Liver (tissue), 9 donors: ENCODE data around the gene RUSC1. TPM values are rescaled to one million over a fixed set of nuclear protein-coding genes. Genes with fewer than 3 reads are reported as not detected.

Experiments
- DNase-seq: peaks from one replicate; pipeline ENCODE4 v3.0.0-alpha.2; 2017; ENCODE audit warnings: low spot score
- H3K27ac ChIP-seq, 2 donors: one replicate each; pipeline ENCODE4 v1.7.0; 2013; ENCODE audit warnings: inconsistent platforms in 2 of 2, low read length in 2 of 2, control low read depth in 1 of 2, low read depth in 1 of 2, mild to moderate bottlenecking in 1 of 2
- H3K27me3 ChIP-seq, 4 donors: one replicate each; pipeline versions ENCODE4 v1.6.1 to v1.7.0; 2013; ENCODE audit warnings: low read length in 3 of 4, inconsistent platforms in 1 of 4, mild to moderate bottlenecking in 1 of 4, moderate library complexity in 1 of 4; ENCODE audit not compliant: control insufficient read depth in 4 of 4, insufficient read depth in 4 of 4
- H3K36me3 ChIP-seq, 4 donors: one replicate each; pipeline versions ENCODE4 v1.6.1 to v1.7.0; 2013; ENCODE audit warnings: low read length in 3 of 4, mild to moderate bottlenecking in 3 of 4, low read depth in 1 of 4, moderate library complexity in 1 of 4; ENCODE audit not compliant: control insufficient read depth in 4 of 4, insufficient read depth in 3 of 4
- H3K4me1 ChIP-seq, 4 donors: one replicate each; pipeline versions ENCODE4 v1.6.1 to v1.7.0; 2013; ENCODE audit warnings: low read length in 3 of 4, mild to moderate bottlenecking in 3 of 4, moderate library complexity in 1 of 4; ENCODE audit not compliant: control insufficient read depth in 4 of 4, insufficient read depth in 4 of 4
- H3K4me3 ChIP-seq, 3 donors: one replicate each; pipeline versions ENCODE4 v1.6.1 to v1.7.0; 2013; ENCODE audit warnings: low read length in 3 of 3, control low read depth in 1 of 3, low read depth in 1 of 3, mild to moderate bottlenecking in 1 of 3
- H3K9ac ChIP-seq, 2 donors: one replicate each; pipeline ENCODE4 v1.7.0; 2013; ENCODE audit warnings: low read length in 2 of 2, mild to moderate bottlenecking in 2 of 2, moderate library complexity in 2 of 2, control low read depth in 1 of 2, low read depth in 1 of 2
- H3K9me3 ChIP-seq, 4 donors: one replicate each; pipeline versions ENCODE4 v1.6.1 to v1.7.0; 2013; ENCODE audit warnings: low read length in 3 of 4; ENCODE audit not compliant: control insufficient read depth in 4 of 4
- ATF3 ChIP-seq: IDR thresholded peaks from 2 replicates; pipeline ENCODE4 v1.6.1; 2016; ENCODE audit warnings: antibody characterized with exemption
- CTCF ChIP-seq: fragments of 150-350 bp; IDR thresholded peaks from 2 replicates; pipeline ENCODE4 v1.5.1; 2017; ENCODE audit warnings: improper control_type of control experiment, low read depth, low read length; ENCODE audit not compliant: missing input control
- EGR1 ChIP-seq, 2 donors: IDR thresholded peaks; 2 replicates each; pipeline ENCODE4 v1.6.1; 2016 to 2018; ENCODE audit warnings: antibody characterized with exemption in 2 of 2, low read depth in 2 of 2
- FOXA2 ChIP-seq: IDR thresholded peaks from 2 replicates; pipeline ENCODE4 v1.6.1; 2016; ENCODE audit warnings: antibody characterized with exemption
- GABPA ChIP-seq, 2 donors: IDR thresholded peaks in 1 of 2; conservative IDR thresholded peaks in 1 of 2; 2 replicates each; pipeline ENCODE4 v1.6.1; 2016; ENCODE audit warnings: antibody characterized with exemption in 2 of 2, mild to moderate bottlenecking in 1 of 2, moderate library complexity in 1 of 2
- HNF4A ChIP-seq, 2 donors: conservative IDR thresholded peaks; 2 replicates each; pipeline ENCODE4 v1.6.1; 2016; ENCODE audit warnings: antibody characterized with exemption in 2 of 2, mild to moderate bottlenecking in 2 of 2
- HNF4G ChIP-seq: IDR thresholded peaks from 2 replicates; pipeline ENCODE4 v1.6.1; 2016; ENCODE audit warnings: antibody characterized with exemption
- MAX ChIP-seq: IDR thresholded peaks from 2 replicates; pipeline ENCODE4 v1.6.1; 2016; ENCODE audit warnings: antibody characterized with exemption
- NR2F2 ChIP-seq: IDR thresholded peaks from 2 replicates; pipeline ENCODE4 v1.6.1; 2016; ENCODE audit warnings: antibody characterized with exemption
- RAD21 ChIP-seq, 2 donors: IDR thresholded peaks; 2 replicates each; pipeline ENCODE4 v1.6.1; 2016; ENCODE audit warnings: antibody characterized with exemption in 2 of 2, mild to moderate bottlenecking in 2 of 2
- RXRA ChIP-seq, 2 donors: IDR thresholded peaks; 2 replicates each; pipeline ENCODE4 v1.6.1; 2017 to 2018; ENCODE audit warnings: antibody characterized with exemption in 2 of 2, mild to moderate bottlenecking in 1 of 2
- SP1 ChIP-seq: IDR thresholded peaks from 2 replicates; pipeline ENCODE4 v1.6.1; 2018; ENCODE audit warnings: antibody characterized with exemption, mild to moderate bottlenecking
- TAF1 ChIP-seq: conservative IDR thresholded peaks from 2 replicates; pipeline ENCODE4 v1.6.1; 2016; ENCODE audit warnings: antibody characterized with exemption, mild to moderate bottlenecking
- YY1 ChIP-seq: IDR thresholded peaks from 2 replicates; pipeline ENCODE4 v1.6.1; 2016; ENCODE audit warnings: antibody characterized with exemption, mild to moderate bottlenecking
- ZBTB33 ChIP-seq: IDR thresholded peaks from 2 replicates; pipeline ENCODE4 v1.6.1; 2016; ENCODE audit warnings: antibody characterized with exemption
- WGBS: extraction: QIAGEN DNeasy Blood & Tissue Kit; methylation state at CpG from one replicate; pipeline ENCODE4 v1.1.7; 2013; 5-methylcytosine and 5-hydroxymethylcytosine counted together
- polyA plus RNA-seq, 2 donors: library from polyadenylated mRNA; stranded (reverse) in 1 of 2; unstranded in 1 of 2; fragments of 200-250 nt in 1 of 2; fragments of >200 nt in 1 of 2; fragmentation: Nextera tagmentation in 1 of 2; extraction: Ambion mirVana in 1 of 2; gene quantifications; one replicate each; pipeline versions ENCODE4 v1.2.1 to v1.2.3, GENCODE V29; 2013 to 2015
- total RNA-seq, 2 donors: library from RNA; depleted of rRNA; stranded (reverse); fragments of >200 nt; gene quantifications; one replicate each; pipeline ENCODE4 v1.2.3, GENCODE V29; 2014
- TF ChIP-seq, protein P1 (sequence below): IDR thresholded peaks from 2 replicates; pipeline ENCODE4 v1.6.1; 2016; ENCODE audit warnings: antibody characterized with exemption, mild to moderate bottlenecking
- donor health status: healthy.
- donor health status: healthy.
- donor health status: healthy.
- donor health status: healthy.
- donor health status: healthy.

The RUSC1 gene
- total and polyA plus RNA-seq, 4 donors: 3.9 to 6.7 (median 5.7) TPM

GRCh38 chr1:155285063-155285462 lies 35.6 kb upstream of the RUSC1 start:
- DNase-seq: no peak
- Histone ChIP-seq H3K4me1 (peaks cover 2 to 20% (median 7%) of the 10 kb centered on the region in 4 donors), H3K9ac (no peak overlapping the region), H3K27ac (no peak overlapping the region), H3K9me3 (no peaks in the 10 kb centered on the region), H3K4me3 (no peak overlapping the region), H3K27me3 (no peaks in the 10 kb centered on the region), H3K36me3 (peaks cover 0 to 4% (median 2%) of the 10 kb centered on the region in 4 donors)
- no peak for TF ChIP-seq MAX
- no peak for TF ChIP-seq YY1
- TF ChIP-seq GABPA (IDR thresholded peaks at IDR 0.05 in 1 of 2, conservative IDR thresholded peaks at IDR 0.05 in 1 of 2): no peak
- TF ChIP-seq HNF4G: no peak
- no peak for TF ChIP-seq FOXA2
- no peak for TF ChIP-seq CTCF
- TF ChIP-seq, protein P1, sequence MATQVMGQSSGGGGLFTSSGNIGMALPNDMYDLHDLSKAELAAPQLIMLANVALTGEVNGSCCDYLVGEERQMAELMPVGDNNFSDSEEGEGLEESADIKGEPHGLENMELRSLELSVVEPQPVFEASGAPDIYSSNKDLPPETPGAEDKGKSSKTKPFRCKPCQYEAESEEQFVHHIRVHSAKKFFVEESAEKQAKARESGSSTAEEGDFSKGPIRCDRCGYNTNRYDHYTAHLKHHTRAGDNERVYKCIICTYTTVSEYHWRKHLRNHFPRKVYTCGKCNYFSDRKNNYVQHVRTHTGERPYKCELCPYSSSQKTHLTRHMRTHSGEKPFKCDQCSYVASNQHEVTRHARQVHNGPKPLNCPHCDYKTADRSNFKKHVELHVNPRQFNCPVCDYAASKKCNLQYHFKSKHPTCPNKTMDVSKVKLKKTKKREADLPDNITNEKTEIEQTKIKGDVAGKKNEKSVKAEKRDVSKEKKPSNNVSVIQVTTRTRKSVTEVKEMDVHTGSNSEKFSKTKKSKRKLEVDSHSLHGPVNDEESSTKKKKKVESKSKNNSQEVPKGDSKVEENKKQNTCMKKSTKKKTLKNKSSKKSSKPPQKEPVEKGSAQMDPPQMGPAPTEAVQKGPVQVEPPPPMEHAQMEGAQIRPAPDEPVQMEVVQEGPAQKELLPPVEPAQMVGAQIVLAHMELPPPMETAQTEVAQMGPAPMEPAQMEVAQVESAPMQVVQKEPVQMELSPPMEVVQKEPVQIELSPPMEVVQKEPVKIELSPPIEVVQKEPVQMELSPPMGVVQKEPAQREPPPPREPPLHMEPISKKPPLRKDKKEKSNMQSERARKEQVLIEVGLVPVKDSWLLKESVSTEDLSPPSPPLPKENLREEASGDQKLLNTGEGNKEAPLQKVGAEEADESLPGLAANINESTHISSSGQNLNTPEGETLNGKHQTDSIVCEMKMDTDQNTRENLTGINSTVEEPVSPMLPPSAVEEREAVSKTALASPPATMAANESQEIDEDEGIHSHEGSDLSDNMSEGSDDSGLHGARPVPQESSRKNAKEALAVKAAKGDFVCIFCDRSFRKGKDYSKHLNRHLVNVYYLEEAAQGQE: no peak
- no peak for TF ChIP-seq TAF1
- TF ChIP-seq EGR1 (IDR thresholded peaks at IDR 0.05; ENCODE audit: low read depth in 2 of 2): no peak
- TF ChIP-seq ATF3: no peak
- 91% methylated on average over 14 of the region's 14 CpGs for WGBS

- H3K27ac ChIP-seq: no peak overlapping the region
- TF ChIP-seq NR2F2: no peak
- peak in 1 of 2 donors; percentile 25 for TF ChIP-seq RXRA (IDR thresholded peaks at IDR 0.05)
- H3K9ac ChIP-seq: no peak overlapping the region
- no peaks in the 10 kb centered on the region for H3K9me3 ChIP-seq
- DNase-seq: no peak
- peaks cover 0 to 9% (median 4%) of the 10 kb centered on the region in 4 donors for H3K36me3 ChIP-seq
- no peaks in the 10 kb centered on the region for H3K27me3 ChIP-seq
- WGBS: 60% methylated on average over 18 of the region's 18 CpGs
- no peak overlapping the region for H3K4me3 ChIP-seq
- peaks cover 2 to 20% (median 7%) of the 10 kb centered on the region in 4 donors for H3K4me1 ChIP-seq
Measured at GRCh38 chr1:155285631-155286044, 35.1 kb upstream of the RUSC1 start.

- peak overlapping the region in 1 of 2 donors; percentile 36 for H3K27ac ChIP-seq
- WGBS: 47% methylated on average over 2 of the region's 2 CpGs
- peaks cover 2 to 20% (median 7%) of the 10 kb centered on the region in 4 donors for H3K4me1 ChIP-seq
- H3K9me3 ChIP-seq: no peaks in the 10 kb centered on the region
- no peak overlapping the region for H3K9ac ChIP-seq
- H3K4me3 ChIP-seq: no peak overlapping the region
- TF ChIP-seq RXRA (IDR thresholded peaks at IDR 0.05) (peak in 1 of 2 donors; percentile 44), HNF4G (peak; percentile 62), HNF4A (conservative IDR thresholded peaks at IDR 0.05) (peak; percentile 75 to 79), ZBTB33 (no peak), RAD21 (IDR thresholded peaks at IDR 0.05) (peak in 1 of 2 donors; percentile 10), SP1 (peak; percentile 58), GABPA (IDR thresholded peaks at IDR 0.05 in 1 of 2, conservative IDR thresholded peaks at IDR 0.05 in 1 of 2) (no peak), MAX (no peak), ATF3 (no peak)
- DNase-seq: no peak
- H3K36me3 ChIP-seq: peaks cover 0 to 13% (median 6%) of the 10 kb centered on the region in 4 donors
- no peaks in the 10 kb centered on the region for H3K27me3 ChIP-seq
Measured at GRCh38 chr1:155286544-155286943, 34.1 kb upstream of the RUSC1 start.
